Peyer's patch (tissue), 4 donors: ENCODE data around the gene ADRA2A. TPM values are rescaled to one million over a fixed set of nuclear protein-coding genes. Genes with fewer than 3 reads are reported as not detected.

Source experiments
- DNase-seq, 3 donors: peaks; one replicate each; pipeline ENCODE4 v3.0.0-alpha.2; 2017 to 2019
- H3K27ac ChIP-seq, 4 donors: fragments of 200-600 bp; sonication (generic); one replicate each; pipeline ENCODE4 v1.5.1; 2016 to 2019
- H3K27me3 ChIP-seq, 2 donors: fragments of 200-600 bp; sonication (generic); one replicate each; pipeline ENCODE4 v1.5.1; 2019
- H3K36me3 ChIP-seq, 3 donors: fragments of 200-600 bp; sonication (generic); one replicate each; pipeline ENCODE4 v1.5.1; 2016 to 2019
- H3K4me1 ChIP-seq, 4 donors: fragments of 200-600 bp; sonication (generic); one replicate each; pipeline ENCODE4 v1.5.1; 2016 to 2019
- H3K4me3 ChIP-seq, 4 donors: fragments of 200-600 bp; sonication (generic); 1 replicate in 3 of 4; 2 replicates in 1 of 4; pipeline ENCODE4 v1.5.1; 2016 to 2019; ENCODE audit warnings: mild to moderate bottlenecking in 1 of 4
- H3K9me3 ChIP-seq, 4 donors: fragments of 200-600 bp; sonication (generic); one replicate each; pipeline ENCODE4 v1.5.1; 2016 to 2019; ENCODE audit warnings: mild to moderate bottlenecking in 1 of 4
- CTCF ChIP-seq, 6 experiments: fragments of 450-650 bp in 4 of 6; fragments of 200-600 bp in 2 of 6; sonication (generic) in 1 of 6; IDR thresholded peaks; one replicate each; pipeline ENCODE4 v1.5.1; 2017 to 2019; ENCODE audit warnings: antibody characterized with exemption in 6 of 6, mild to moderate bottlenecking in 3 of 6, moderate library complexity in 1 of 6
- POLR2A ChIP-seq, 2 donors: fragments of 450-650 bp; IDR thresholded peaks; one replicate each; pipeline ENCODE4 v1.5.1; 2017; ENCODE audit warnings: antibody characterized with exemption in 2 of 2, mild to moderate bottlenecking in 2 of 2, moderate library complexity in 2 of 2
- total RNA-seq, 4 donors: library from RNA; depleted of rRNA; stranded (reverse); fragments of >200 nt; gene quantifications; one replicate each; pipeline ENCODE4 v1.1.0, GENCODE V29; 2016

ADRA2A gene
- total RNA-seq, 4 donors from 2014 or later: 4.6 to 11.6 (median 5.6) TPM; not detected in 1

GRCh38 chr10:111101796-111102195 lies 25.0 kb downstream of the ADRA2A start:
- Histone ChIP-seq H3K9me3 (no peaks in the 10 kb centered on the region), H3K36me3 (no peaks in the 10 kb centered on the region), H3K27me3 (no peaks in the 10 kb centered on the region), H3K27ac (no peak overlapping the region), H3K4me3 (no peak overlapping the region), H3K4me1 (peaks cover 0 to 19% (median 0%) of the 10 kb centered on the region in 4 donors)
- TF ChIP-seq CTCF (IDR thresholded peaks at IDR 0.05): no peak
- TF ChIP-seq POLR2A (IDR thresholded peaks at IDR 0.05): no peak
- no peak for DNase-seq

- Histone ChIP-seq H3K4me3 (no peak overlapping the region), H3K9me3 (no peaks in the 10 kb centered on the region), H3K27me3 (no peaks in the 10 kb centered on the region), H3K36me3 (no peaks in the 10 kb centered on the region), H3K4me1 (peaks cover 0 to 19% (median 0%) of the 10 kb centered on the region in 4 donors), H3K27ac (peak overlapping the region in 2 of 4 donors; percentile 42 to 64)
- peak in 1 of 3 donors; percentile 53 for DNase-seq
- TF ChIP-seq POLR2A (IDR thresholded peaks at IDR 0.05) (no peak), CTCF (IDR thresholded peaks at IDR 0.05) (no peak)
Measured at GRCh38 chr10:111102359-111102837, 25.6 kb downstream of the ADRA2A start.

- H3K27me3 ChIP-seq: no peaks in the 10 kb centered on the region
- peaks cover 0 to 19% (median 0%) of the 10 kb centered on the region in 4 donors for H3K4me1 ChIP-seq
- no peaks in the 10 kb centered on the region for H3K9me3 ChIP-seq
- DNase-seq: peak in 1 of 3 donors; percentile 60
- no peaks in the 10 kb centered on the region for H3K36me3 ChIP-seq
- TF ChIP-seq CTCF (IDR thresholded peaks at IDR 0.05): peak in 2 of 6 experiments; percentile 4 to 10
- no peak for TF ChIP-seq POLR2A (IDR thresholded peaks at IDR 0.05)
- peak overlapping the region in 2 of 4 donors; percentile 42 to 64 for H3K27ac ChIP-seq
- H3K4me3 ChIP-seq: no peak overlapping the region
Measured at GRCh38 chr10:111103196-111103840, 26.5 kb downstream of the ADRA2A start.

GRCh38 chr10:111104811-111105210 lies 28.0 kb downstream of the ADRA2A start:
- no peak for DNase-seq
- no peaks in the 10 kb centered on the region for H3K36me3 ChIP-seq
- H3K9me3 ChIP-seq: no peaks in the 10 kb centered on the region
- TF ChIP-seq CTCF (IDR thresholded peaks at IDR 0.05) (no peak), POLR2A (IDR thresholded peaks at IDR 0.05) (no peak)
- no peak overlapping the region for H3K27ac ChIP-seq
- H3K27me3 ChIP-seq: no peaks in the 10 kb centered on the region
- H3K4me1 ChIP-seq: peaks cover 0 to 19% (median 0%) of the 10 kb centered on the region in 4 donors
- no peak overlapping the region for H3K4me3 ChIP-seq

DNA sequence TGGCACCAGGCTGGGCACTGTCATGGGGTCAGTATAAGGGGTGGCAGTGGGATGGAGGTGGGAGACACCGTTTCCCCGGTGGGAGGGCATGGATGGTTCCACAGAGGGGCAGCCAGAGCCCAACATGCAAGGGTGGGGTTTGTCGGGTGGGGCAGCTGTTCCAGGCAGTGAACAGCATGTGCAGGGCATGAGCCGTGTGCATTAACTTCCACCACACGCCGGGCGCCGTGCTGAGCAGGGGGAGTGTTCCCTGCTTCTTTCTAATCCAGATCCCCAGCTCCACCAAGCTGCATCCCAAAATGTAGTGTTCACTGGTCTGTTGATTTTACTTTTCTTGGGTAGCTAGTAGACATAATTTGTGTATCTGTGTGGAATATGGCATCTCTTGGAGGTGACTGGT lies 29.3 kb downstream of the ADRA2A start:
- DNase-seq: no peak
- TF ChIP-seq CTCF (IDR thresholded peaks at IDR 0.05): no peak
- H3K27ac ChIP-seq: no peak overlapping the region
- peaks cover 0 to 11% (median 0%) of the 10 kb centered on the region in 4 donors for H3K4me1 ChIP-seq
- no peak overlapping the region for H3K4me3 ChIP-seq
- H3K9me3 ChIP-seq: no peaks in the 10 kb centered on the region
- H3K27me3 ChIP-seq: no peaks in the 10 kb centered on the region
- no peaks in the 10 kb centered on the region for H3K36me3 ChIP-seq
